SIG-M5 treated with dmso at 0.1 percent for 504 hours (cell line): Measurements from ENCODE around the gene TGFBRAP1.
"Not testable (repeated sequence)": the region's sequence is repeated elsewhere in the genome, so short reads cannot be mapped to it uniquely, and the experiment has no call there.

Source experiments
- DNase-seq: peaks from one replicate; lab custom pipeline; 2025; ENCODE audit not compliant: unreplicated experiment; lab: John Stamatoyannopoulos, UW

Gene TGFBRAP1

DNA sequence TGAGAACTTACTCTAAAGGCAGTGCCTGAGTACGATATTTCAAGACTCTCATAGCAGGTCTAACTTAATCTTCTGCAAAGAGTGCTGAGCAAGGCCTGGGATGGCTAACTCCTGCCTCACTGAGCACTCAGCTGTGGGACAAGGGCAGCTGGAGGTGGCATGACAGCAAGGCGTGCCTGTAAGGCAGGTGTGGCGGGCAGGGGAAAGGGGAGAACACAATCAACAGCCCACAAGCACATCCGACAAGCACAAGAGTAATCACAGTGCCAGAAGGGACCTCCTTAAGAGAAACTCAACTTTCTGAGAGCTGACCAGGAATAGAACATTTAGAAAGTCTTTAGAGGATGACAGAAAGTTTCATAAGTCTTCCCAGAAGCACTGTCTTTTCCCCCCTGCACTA, 46.0 kb downstream of the TGFBRAP1 start:
- DNase-seq, result no peak

GRCh38 chr2:105280281-105280680, 49.3 kb downstream of the TGFBRAP1 start:
- no peak for DNase-seq

GRCh38 chr2:105279126-105279525, 50.4 kb downstream of the TGFBRAP1 start:
- DNase-seq, result no peak

GRCh38 chr2:105278654-105279053, 50.9 kb downstream of the TGFBRAP1 start:
- DNase-seq, result no peak

DNA sequence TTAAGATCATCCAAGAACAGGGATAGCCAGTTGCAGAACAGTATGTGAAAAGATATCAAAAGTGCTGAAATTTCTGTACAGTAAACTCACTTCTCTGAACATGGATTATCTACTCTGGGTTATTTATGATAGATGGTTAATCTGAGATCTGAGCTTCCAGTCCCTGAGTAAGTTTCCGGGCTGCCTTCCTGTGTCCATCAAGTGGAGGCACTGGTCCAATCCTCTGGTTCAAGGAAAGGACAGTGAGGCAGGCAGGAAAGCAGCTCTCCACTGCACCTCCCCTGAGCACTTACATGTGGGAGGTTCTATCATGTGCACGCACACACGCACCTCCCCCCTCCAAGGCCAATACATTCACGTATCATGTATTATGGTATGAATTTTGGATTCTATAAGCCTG, 55.5 kb downstream of the TGFBRAP1 start:
- no peak for DNase-seq

GRCh38 chr2:105272176-105272575, 57.4 kb downstream of the TGFBRAP1 start:
- no peak for DNase-seq

DNA sequence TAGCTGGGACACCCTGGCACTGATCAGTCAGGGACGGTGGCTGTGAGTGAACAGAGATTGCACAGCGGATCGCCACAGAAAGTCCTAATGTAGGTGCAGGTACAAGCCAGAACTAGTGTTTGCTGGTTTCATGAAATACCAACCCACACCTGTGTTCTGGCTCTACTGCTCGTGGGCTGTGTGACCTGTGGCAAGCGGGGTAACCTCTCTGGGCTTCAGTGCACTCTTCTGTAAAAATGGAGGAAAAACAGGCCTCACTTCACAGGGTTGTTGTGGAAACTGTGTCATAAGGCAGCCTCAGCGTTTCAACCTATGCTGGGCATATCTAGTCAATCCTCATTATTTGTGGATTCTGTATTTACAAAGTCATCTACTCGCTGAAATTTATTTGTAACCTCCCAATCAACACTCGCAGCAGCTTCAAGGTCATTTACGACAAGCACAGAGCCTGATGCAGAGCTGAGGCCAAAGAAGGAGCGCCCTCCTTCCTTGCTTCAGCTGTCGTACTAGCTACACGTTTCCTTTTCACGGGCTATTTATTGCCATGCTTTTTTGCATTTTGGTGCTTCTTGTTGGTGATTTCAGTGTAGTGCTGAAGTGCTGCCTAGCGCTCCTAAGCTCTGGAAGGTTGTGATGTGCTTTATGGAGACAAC, 58.0 kb downstream of the TGFBRAP1 start:
- DNase-seq, result no peak

DNA sequence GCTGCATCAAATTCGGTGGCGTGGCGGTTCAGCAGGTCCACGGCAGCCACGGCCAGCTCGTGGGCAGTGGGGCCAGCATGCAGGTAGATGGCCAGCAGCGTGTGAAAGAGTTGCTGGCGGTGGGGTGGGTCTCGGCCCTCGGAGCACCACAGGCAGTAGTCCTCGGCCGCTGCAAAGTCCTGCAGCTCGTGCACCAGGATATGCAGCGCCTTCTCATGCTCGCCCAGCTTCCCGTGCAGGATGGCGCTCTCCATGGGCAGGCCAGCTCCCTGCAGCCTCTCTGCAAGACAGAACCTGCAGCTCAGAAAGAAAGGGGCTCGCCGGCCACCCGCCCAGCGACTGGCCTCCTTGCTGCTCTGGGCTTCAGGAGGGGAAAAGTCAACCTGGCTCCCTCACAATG, 60.1 kb downstream of the TGFBRAP1 start:
- no peak for DNase-seq

- no peak for DNase-seq
These were observed 66.9 kb downstream of the TGFBRAP1 start for GRCh38 chr2:105262651-105263091.

- no peak for DNase-seq
These were observed 68.5 kb downstream of the TGFBRAP1 start for GRCh38 chr2:105261061-105261460.

- no peak for DNase-seq
These were observed 70.6 kb downstream of the TGFBRAP1 start for GRCh38 chr2:105258835-105259350.

GRCh38 chr2:105257981-105258380, 71.6 kb downstream of the TGFBRAP1 start:
- DNase-seq, result no peak

DNA sequence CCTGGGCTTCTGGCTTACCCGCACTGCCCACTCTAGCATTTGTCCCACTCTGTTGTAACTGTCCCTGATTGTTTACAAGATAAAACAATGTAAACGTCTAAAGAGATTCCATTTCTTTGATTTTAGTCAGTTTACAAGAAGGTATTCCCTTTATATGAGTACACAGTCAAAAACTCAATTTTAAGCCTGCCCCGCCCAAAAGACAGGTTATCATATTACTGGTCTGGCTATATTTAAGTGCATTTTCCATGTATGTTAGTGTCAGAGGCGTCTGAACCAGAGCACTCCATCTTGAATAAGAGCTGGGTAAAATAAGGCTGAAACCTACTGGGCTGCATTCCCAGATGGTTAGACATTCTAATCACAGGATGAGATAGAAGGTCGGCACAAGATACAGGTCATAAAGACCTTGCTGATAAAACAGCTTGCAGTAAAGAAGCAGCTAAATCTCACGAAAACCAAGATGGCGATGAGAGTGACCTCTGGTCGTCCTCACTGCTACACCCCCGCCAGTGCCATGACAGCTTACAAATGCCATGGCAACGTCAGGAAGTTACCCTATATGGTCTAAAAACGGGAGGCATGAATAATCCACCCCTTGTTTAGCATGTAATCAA, 73.0 kb downstream of the TGFBRAP1 start:
- no peak for DNase-seq

GRCh38 chr2:105255979-105256378, 73.6 kb downstream of the TGFBRAP1 start:
- no peak for DNase-seq

GRCh38 chr2:105254531-105255210, 74.9 kb downstream of the TGFBRAP1 start:
- DNase-seq, result no peak

GRCh38 chr2:105252271-105252670, 77.3 kb downstream of the TGFBRAP1 start:
- DNase-seq, result no peak

DNA sequence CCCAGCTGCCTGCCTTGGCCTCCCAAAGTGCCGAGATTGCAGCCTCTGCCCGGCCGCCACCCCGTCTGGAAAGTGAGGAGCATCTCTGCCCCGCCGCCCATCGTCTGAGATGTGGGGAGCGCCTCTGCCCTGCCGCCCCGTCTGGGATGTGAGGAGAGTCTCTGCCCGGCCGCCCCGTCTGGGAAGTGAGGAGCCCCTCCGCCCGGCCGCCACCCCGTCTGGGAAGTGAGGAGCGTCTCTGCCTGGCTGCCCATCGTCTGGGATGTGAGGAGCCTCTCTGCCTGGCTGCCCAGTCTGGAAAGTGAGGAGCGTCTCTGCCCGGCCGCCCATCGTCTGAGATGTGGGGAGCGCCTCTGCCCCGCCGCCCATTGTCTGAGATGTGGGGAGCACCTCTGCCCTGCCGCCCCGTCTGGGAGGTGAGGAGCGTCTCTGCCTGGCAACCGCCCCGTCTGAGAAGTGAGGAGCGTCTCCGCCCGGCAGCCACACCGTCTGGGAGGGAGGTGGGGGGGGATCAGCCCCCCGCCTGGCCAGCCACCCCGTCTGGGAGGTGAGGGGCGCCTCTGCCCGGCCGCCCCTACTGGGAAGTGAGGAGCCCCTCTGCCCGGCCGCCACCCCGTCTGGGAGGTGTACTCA, 78.4 kb downstream of the TGFBRAP1 start:
- DNase-seq, result not testable (repeated sequence)

DNA sequence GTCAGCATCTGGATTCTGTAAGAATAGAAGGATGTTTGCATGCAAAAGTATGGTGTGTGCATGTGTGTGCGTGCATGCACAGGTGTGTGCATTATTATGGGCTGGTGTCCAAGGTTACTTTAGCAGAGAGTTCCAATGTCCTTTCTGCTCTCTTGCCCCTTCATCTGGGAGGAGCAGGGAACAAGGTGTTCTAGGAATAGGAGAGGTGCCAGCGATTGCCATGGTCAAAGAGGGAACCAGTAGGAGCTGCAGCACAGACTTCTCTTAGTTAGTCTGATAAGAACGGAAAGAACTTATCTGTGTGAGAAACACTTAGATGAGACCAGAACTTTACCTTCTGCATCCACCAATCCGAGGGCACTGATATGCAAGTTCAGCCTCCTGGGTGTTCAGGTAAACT, 79.6 kb downstream of the TGFBRAP1 start:
- no peak for DNase-seq

DNA sequence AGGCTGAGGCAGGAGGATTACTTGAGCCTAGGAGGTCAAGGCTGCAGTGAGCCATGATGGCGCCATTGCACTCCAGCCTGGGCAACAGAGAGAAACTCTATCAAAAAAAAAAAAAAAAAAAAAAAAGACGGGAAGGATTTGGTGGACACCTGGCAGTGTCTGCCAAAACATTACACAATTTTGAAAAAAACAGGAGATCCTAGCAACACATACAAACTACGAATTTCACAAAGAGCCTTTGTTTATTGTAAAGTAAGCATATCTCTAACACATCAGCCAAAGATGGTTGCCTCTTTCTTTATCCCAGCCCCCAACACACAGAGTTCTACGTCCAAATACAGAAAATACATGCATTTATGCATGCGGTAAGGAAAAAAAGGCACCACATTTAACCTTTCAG, 80.4 kb downstream of the TGFBRAP1 start:
- no peak for DNase-seq

GRCh38 chr2:105248316-105249070, 81.0 kb downstream of the TGFBRAP1 start:
- DNase-seq, result no peak

GRCh38 chr2:105244451-105244850, 85.1 kb downstream of the TGFBRAP1 start:
- DNase-seq, result peak; percentile 24
